Adrenal gland (tissue), 5 donors: ENCODE measurements around the gene CLASP1.

ENCODE experiments used
- POLR2A ChIP-seq, 2 donors: fragments of 450-650 bp; IDR thresholded peaks; one replicate each; pipeline ENCODE4 v1.6.1; 2017; ENCODE audit warnings: antibody characterized with exemption in 2 of 2, mild to moderate bottlenecking in 2 of 2, moderate library complexity in 1 of 2
- TF ChIP-seq, protein P1 (sequence below), 6 experiments: fragments of 450-650 bp in 4 of 6; fragments of 200-600 bp in 2 of 6; sonication (generic) in 1 of 6; IDR thresholded peaks; 1 replicate in 5 of 6; 2 replicates in 1 of 6; pipeline versions ENCODE4 v1.5.1 to v1.8.0; 2016 to 2021; ENCODE audit warnings: antibody characterized with exemption in 6 of 6, mild to moderate bottlenecking in 2 of 6, moderate library complexity in 1 of 6
- donor health status: DM: no; HTN: no; CAD: no.

DNA sequence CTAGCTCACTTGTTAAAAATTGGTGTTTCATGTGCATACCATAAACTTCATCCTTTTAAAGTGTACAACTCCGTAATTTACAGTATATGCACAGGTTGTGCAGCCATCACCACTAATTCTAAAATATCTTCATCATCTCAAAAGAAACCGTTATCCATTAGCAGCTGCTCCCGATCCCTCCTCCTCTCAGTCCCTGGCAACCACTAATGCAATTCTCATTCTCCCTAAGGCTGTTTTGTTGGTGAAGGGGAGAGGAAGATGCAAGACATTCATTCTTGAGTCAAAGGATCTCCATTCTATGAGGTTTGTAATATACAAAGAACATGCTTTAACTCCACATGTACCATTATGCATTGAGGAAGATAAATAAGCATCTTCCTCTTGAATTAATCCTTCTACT is 70.0 kb downstream of the CLASP1 start:
- TF ChIP-seq POLR2A (IDR thresholded peaks at IDR 0.05), result no peak
- TF ChIP-seq, protein P1, sequence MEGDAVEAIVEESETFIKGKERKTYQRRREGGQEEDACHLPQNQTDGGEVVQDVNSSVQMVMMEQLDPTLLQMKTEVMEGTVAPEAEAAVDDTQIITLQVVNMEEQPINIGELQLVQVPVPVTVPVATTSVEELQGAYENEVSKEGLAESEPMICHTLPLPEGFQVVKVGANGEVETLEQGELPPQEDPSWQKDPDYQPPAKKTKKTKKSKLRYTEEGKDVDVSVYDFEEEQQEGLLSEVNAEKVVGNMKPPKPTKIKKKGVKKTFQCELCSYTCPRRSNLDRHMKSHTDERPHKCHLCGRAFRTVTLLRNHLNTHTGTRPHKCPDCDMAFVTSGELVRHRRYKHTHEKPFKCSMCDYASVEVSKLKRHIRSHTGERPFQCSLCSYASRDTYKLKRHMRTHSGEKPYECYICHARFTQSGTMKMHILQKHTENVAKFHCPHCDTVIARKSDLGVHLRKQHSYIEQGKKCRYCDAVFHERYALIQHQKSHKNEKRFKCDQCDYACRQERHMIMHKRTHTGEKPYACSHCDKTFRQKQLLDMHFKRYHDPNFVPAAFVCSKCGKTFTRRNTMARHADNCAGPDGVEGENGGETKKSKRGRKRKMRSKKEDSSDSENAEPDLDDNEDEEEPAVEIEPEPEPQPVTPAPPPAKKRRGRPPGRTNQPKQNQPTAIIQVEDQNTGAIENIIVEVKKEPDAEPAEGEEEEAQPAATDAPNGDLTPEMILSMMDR (IDR thresholded peaks at IDR 0.05), result no peak
